H9 (cell line): Measurements from ENCODE around the gene ABR. TPM values are rescaled to one million over a fixed set of nuclear protein-coding genes. Genes with fewer than 3 reads are reported as not detected.

Experiments
- DNase-seq: peaks from one replicate; pipeline ENCODE4 v3.0.0-alpha.2; 2017
- H2AFZ ChIP-seq: one replicate; pipeline ENCODE4 v1.6.1; 2013; ENCODE audit warnings: mild to moderate bottlenecking, low read length, control low read depth, moderate library complexity
- H2AK5ac ChIP-seq: 2 replicates; pipeline ENCODE4 v1.6.1; 2013; ENCODE audit warnings: low read length, control low read depth, mixed read lengths; ENCODE audit not compliant: insufficient read length
- H2BK120ac ChIP-seq: one replicate; pipeline ENCODE4 v1.6.1; 2013; ENCODE audit warnings: low read depth, mild to moderate bottlenecking, low read length, control low read depth, inconsistent platforms; ENCODE audit not compliant: poor library complexity, severe bottlenecking
- H2BK12ac ChIP-seq: 2 replicates; pipeline ENCODE4 v1.6.1; 2013; ENCODE audit warnings: low read length, control low read depth, mixed read lengths, low read depth; ENCODE audit not compliant: insufficient read length
- H2BK15ac ChIP-seq: 2 replicates; pipeline ENCODE4 v1.6.1; 2013; ENCODE audit warnings: low read depth, low read length, control low read depth
- H2BK20ac ChIP-seq: one replicate; pipeline ENCODE4 v1.6.1; 2013; ENCODE audit warnings: low read depth, mild to moderate bottlenecking, low read length, control low read depth, inconsistent platforms; ENCODE audit not compliant: poor library complexity, severe bottlenecking
- H2BK5ac ChIP-seq: 2 replicates; pipeline ENCODE4 v1.6.1; 2013; ENCODE audit warnings: low read length, control low read depth, mixed read lengths; ENCODE audit not compliant: insufficient read length
- H3K14ac ChIP-seq: 2 replicates; pipeline ENCODE4 v1.6.1; 2013; ENCODE audit warnings: low read length, control low read depth; ENCODE audit not compliant: insufficient read depth
- H3K18ac ChIP-seq: 2 replicates; pipeline ENCODE4 v1.6.1; 2013; ENCODE audit warnings: low read depth, mild to moderate bottlenecking, mixed read lengths, low read length, control low read depth; ENCODE audit not compliant: insufficient read length
- H3K23ac ChIP-seq: 2 replicates; pipeline ENCODE4 v1.6.1; 2013; ENCODE audit warnings: low read length, control low read depth, mixed read lengths, low read depth; ENCODE audit not compliant: insufficient read length
- H3K23me2 ChIP-seq: 2 replicates; pipeline ENCODE4 v1.6.1; 2013; ENCODE audit warnings: low read depth, mild to moderate bottlenecking, mixed read lengths, low read length, control low read depth; ENCODE audit not compliant: insufficient read length, poor library complexity, severe bottlenecking
- H3K27ac ChIP-seq: 2 replicates; pipeline ENCODE4 v1.5.1; 2013; ENCODE audit warnings: low read length, control low read depth, mixed read lengths, low read depth; ENCODE audit not compliant: insufficient read length
- H3K27me3 ChIP-seq: 2 replicates; pipeline ENCODE4 v1.6.1; 2013; ENCODE audit warnings: low read length, control low read depth, inconsistent platforms; ENCODE audit not compliant: insufficient read depth
- H3K4ac ChIP-seq: 2 replicates; pipeline ENCODE4 v1.6.1; 2013; ENCODE audit warnings: low read depth, mild to moderate bottlenecking, control low read depth, inconsistent platforms, low read length, moderate library complexity
- H3K4me1 ChIP-seq: 2 replicates; pipeline ENCODE4 v1.6.1; 2013; ENCODE audit warnings: low read length, control low read depth, inconsistent platforms; ENCODE audit not compliant: insufficient read depth
- H3K4me2 ChIP-seq: 2 replicates; pipeline ENCODE4 v1.6.1; 2013; ENCODE audit warnings: low read length, control low read depth, mixed read lengths; ENCODE audit not compliant: insufficient read length, insufficient read depth
- H3K56ac ChIP-seq: 2 replicates; pipeline ENCODE4 v1.6.1; 2013; ENCODE audit warnings: low read depth, mild to moderate bottlenecking, mixed read lengths, low read length, control low read depth; ENCODE audit not compliant: insufficient read length
- H3K79me1 ChIP-seq: 2 replicates; pipeline ENCODE4 v1.6.1; 2013; ENCODE audit warnings: low read depth, mild to moderate bottlenecking, moderate library complexity, low read length, control low read depth, inconsistent platforms; ENCODE audit not compliant: insufficient read depth, poor library complexity, severe bottlenecking
- H3K79me2 ChIP-seq: 2 replicates; pipeline ENCODE4 v1.6.1; 2013; ENCODE audit warnings: low read length, control low read depth, inconsistent platforms; ENCODE audit not compliant: insufficient read depth
- H3K9ac ChIP-seq: 2 replicates; pipeline ENCODE4 v1.6.1; 2013; ENCODE audit warnings: low read length, control low read depth, mixed read lengths; ENCODE audit not compliant: insufficient read length; ENCODE audit errors: extremely low read depth
- H3K9me3 ChIP-seq: one replicate; pipeline ENCODE4 v1.6.1; 2013; ENCODE audit warnings: low read depth, low read length, inconsistent platforms; ENCODE audit not compliant: control insufficient read depth
- H3T11ph ChIP-seq: one replicate; pipeline ENCODE4 v1.6.1; 2013; ENCODE audit warnings: mild to moderate bottlenecking, low read length, control low read depth, inconsistent platforms
- H4K20me1 ChIP-seq: one replicate; pipeline ENCODE4 v1.6.1; 2013; ENCODE audit not compliant: control insufficient read depth, insufficient read length, insufficient read depth
- H4K5ac ChIP-seq: 2 replicates; pipeline ENCODE4 v1.6.1; 2013; ENCODE audit warnings: low read depth, mild to moderate bottlenecking, mixed read lengths, low read length, control low read depth; ENCODE audit not compliant: insufficient read length
- H4K8ac ChIP-seq: replicated peaks from 2 replicates; pipeline ENCODE4 v1.6.1; 2013; ENCODE audit warnings: low read length, control low read depth, mixed read lengths, low read depth; ENCODE audit not compliant: insufficient read length
- H4K91ac ChIP-seq: 2 replicates; pipeline ENCODE4 v1.6.1; 2013; ENCODE audit warnings: low read depth, mild to moderate bottlenecking, moderate library complexity, mixed read lengths, low read length, control low read depth; ENCODE audit not compliant: insufficient read length
- H3K27ac Mint-ChIP-seq, 3 experiments: 2 replicates in 2 of 3; 3 replicates in 1 of 3; pipeline ENCODE4 v1.8.0; 2020 to 2021; ENCODE audit warnings: mixed read lengths in 3 of 3, mild to moderate bottlenecking in 1 of 3, moderate library complexity in 1 of 3
- H3K27me3 Mint-ChIP-seq: 2 replicates; pipeline ENCODE4 v1.8.0; 2021; ENCODE audit warnings: low read depth, mild to moderate bottlenecking, moderate library complexity, mixed read lengths
- H3K36me3 Mint-ChIP-seq, 3 experiments: 2 replicates in 2 of 3; 3 replicates in 1 of 3; pipeline ENCODE4 v1.8.0; 2020 to 2021; ENCODE audit warnings: low read depth in 3 of 3, mixed read lengths in 3 of 3; ENCODE audit not compliant: insufficient read depth in 1 of 3
- H3K4me1 Mint-ChIP-seq, 2 experiments: 2 replicates each; pipeline ENCODE4 v1.8.0; 2020; ENCODE audit warnings: mixed read lengths in 2 of 2
- H3K4me3 Mint-ChIP-seq, 2 experiments: 2 replicates in 1 of 2; 3 replicates in 1 of 2; pipeline ENCODE4 v1.8.0; 2020 to 2021; ENCODE audit warnings: mild to moderate bottlenecking in 2 of 2, mixed read lengths in 2 of 2, moderate library complexity in 1 of 2
- H3K9me3 Mint-ChIP-seq, 2 experiments: 2 replicates in 1 of 2; 3 replicates in 1 of 2; pipeline ENCODE4 v1.8.0; 2020; ENCODE audit warnings: mild to moderate bottlenecking in 2 of 2, mixed read lengths in 2 of 2, moderate library complexity in 1 of 2
- CTCF ChIP-seq: fragments of 200-600 bp; sonication (generic); conservative IDR thresholded peaks from 3 replicates; pipeline ENCODE4 v1.8.0; 2021; ENCODE audit warnings: antibody characterized with exemption, mild to moderate bottlenecking
- WGBS: extraction: QIAGEN DNeasy Blood & Tissue Kit; methylation state at CpG from one replicate; pipeline ENCODE4 v1.1.7; 2013; ENCODE audit warnings: missing lambda C conversion rate, low lambda C conversion rate, mixed read lengths; ENCODE audit not compliant: insufficient read length; ENCODE audit errors: extremely low coverage; 5-methylcytosine and 5-hydroxymethylcytosine counted together
- total RNA-seq: library from RNA; stranded (reverse); gene quantifications from 2 replicates; pipeline ENCODE4 v1.2.1, GENCODE V29; 2021

ABR gene
- total RNA-seq, 1 experiment from 2014 or later: 34.7 TPM

GRCh38 chr17:1033503-1033902 is 146.3 kb downstream of the ABR start:
- no CpG with 5 or more reads among the region's 11 CpGs for WGBS
- no peak overlapping the region for H2AK5ac ChIP-seq
- Mint-ChIP-seq H3K4me1 (peaks cover 2 to 23% of the 10 kb centered on the region in 2 experiments; a peak in 3 of 4 replicates), H3K36me3 (no peaks in the 10 kb centered on the region; a peak in 2 of 7 replicates), H3K9me3 (no peaks in the 10 kb centered on the region), H3K27ac (no peak overlapping the region), H3K4me3 (no peak overlapping the region; a peak in 1 of 5 replicates), H3K27me3 (peaks cover 18% of the 10 kb centered on the region)
- no peak overlapping the region for H3K27ac ChIP-seq
- no peak overlapping the region for H3K56ac ChIP-seq
- H3K9ac ChIP-seq: no peak overlapping the region
- H3K23me2 ChIP-seq: peaks cover 9% of the 10 kb centered on the region
- no peaks in the 10 kb centered on the region for H3K79me2 ChIP-seq
- H3K27me3 ChIP-seq: no peaks in the 10 kb centered on the region
- no peak overlapping the region for H2BK120ac ChIP-seq
- H2AFZ ChIP-seq: no peak overlapping the region
- no peak overlapping the region for H3K4me2 ChIP-seq
- no peak overlapping the region for H2BK12ac ChIP-seq
- no peak for DNase-seq
- H2BK20ac ChIP-seq: no peak overlapping the region
- no peaks in the 10 kb centered on the region for H4K20me1 ChIP-seq
- no peak overlapping the region for H3T11ph ChIP-seq
- no peak overlapping the region for H3K14ac ChIP-seq
- no peak overlapping the region for H3K18ac ChIP-seq
- H3K23ac ChIP-seq: no peak overlapping the region
- no peak overlapping the region for H3K4ac ChIP-seq
- TF ChIP-seq CTCF: no peak
- H3K79me1 ChIP-seq: no peaks in the 10 kb centered on the region
- H4K5ac ChIP-seq: no peak overlapping the region
- no peaks in the 10 kb centered on the region for H3K4me1 ChIP-seq
- no peak overlapping the region for H2BK15ac ChIP-seq
- H4K8ac ChIP-seq: no peak overlapping the region
- no peak overlapping the region for H4K91ac ChIP-seq
- H3K9me3 ChIP-seq: no peaks in the 10 kb centered on the region
- no peak overlapping the region for H2BK5ac ChIP-seq
